Transverse colon (tissue), 4 donors: ENCODE measurements around the gene MTSS2. TPM values are rescaled to one million over a fixed set of nuclear protein-coding genes. Genes with fewer than 3 reads are reported as not detected.

ENCODE experiments used
- DNase-seq: peaks from one replicate; pipeline ENCODE4 v3.0.0-alpha.2; 2019
- H3K27ac ChIP-seq, 4 donors: fragments of 200-600 bp; sonication (generic); 2 replicates each; pipeline ENCODE4 v1.5.1; 2016 to 2018; ENCODE audit warnings: inconsistent platforms in 4 of 4
- H3K27me3 ChIP-seq: fragments of 200-600 bp; sonication (generic); 2 replicates; pipeline ENCODE4 v1.5.1; 2017; ENCODE audit warnings: inconsistent platforms
- H3K36me3 ChIP-seq, 4 donors: fragments of 200-600 bp; sonication (generic); 2 replicates each; pipeline ENCODE4 v1.5.1; 2017 to 2019; ENCODE audit warnings: inconsistent platforms in 4 of 4
- H3K4me1 ChIP-seq, 4 donors: fragments of 200-600 bp; sonication (generic); 2 replicates each; pipeline ENCODE4 v1.5.1; 2017 to 2020; ENCODE audit warnings: inconsistent platforms in 4 of 4
- H3K4me3 ChIP-seq, 4 donors: fragments of 200-600 bp; sonication (generic); 1 replicate in 1 of 4; 2 replicates in 3 of 4; pipeline versions ENCODE4 v1.5.1 to v1.6.1; 2017 to 2019; ENCODE audit warnings: inconsistent platforms in 4 of 4
- H3K9me3 ChIP-seq, 2 donors: fragments of 200-600 bp; sonication (generic); 2 replicates each; pipeline ENCODE4 v1.5.1; 2017 to 2019; ENCODE audit warnings: inconsistent platforms in 2 of 2
- EP300 ChIP-seq: sonication (generic); formaldehyde crosslinking; IDR thresholded peaks from one replicate; pipeline ENCODE4 v1.6.1; 2017; ENCODE audit warnings: antibody characterized with exemption, low read depth
- POLR2A ChIP-seq: fragments of 450-650 bp; IDR thresholded peaks from one replicate; pipeline ENCODE4 v1.6.1; 2016; ENCODE audit warnings: antibody characterized with exemption, mild to moderate bottlenecking, moderate library complexity
- POLR2AphosphoS5 ChIP-seq, 3 donors: sonication (generic); formaldehyde crosslinking; IDR thresholded peaks; one replicate each; pipeline ENCODE4 v1.6.1; 2016; ENCODE audit warnings: antibody characterized with exemption in 3 of 3
- WGBS, 2 donors: methylation state at CpG; one replicate each; pipeline ENCODE4 v1.1.5; 2018; ENCODE audit warnings: low coverage in 1 of 2; 5-methylcytosine and 5-hydroxymethylcytosine counted together
- in situ Hi-C, 4 donors: fragments of 200-750 bp; cut with MboI; loops; one replicate each; pipeline versions ENCODE4 v1.15.0 to v1.15.1; 2017; ENCODE audit warnings: low sequenced_read_pairs in 3 of 4, low pct_ligation_motif_present in 1 of 4, low pct_unique_long_range_greater_than_20kb in 1 of 4
- intact Hi-C: fragments of 100-400 bp; cut with DNase I; formaldehyde crosslinking; loops from one replicate; pipeline ENCODE4 v1.15.1; 2023; ENCODE audit warnings: low total_unique reads
- total RNA-seq, 4 donors: library from RNA; depleted of rRNA; stranded (reverse); fragments of >200 nt; gene quantifications; one replicate each; pipeline ENCODE4 v1.1.0, GENCODE V29; 2016
- TF ChIP-seq, protein P1 (sequence below), 5 experiments: fragments of 200-600 bp in 3 of 5; fragments of 450-650 bp in 2 of 5; sonication (generic) in 3 of 5; IDR thresholded peaks; 1 replicate in 2 of 5; 2 replicates in 3 of 5; pipeline ENCODE4 v1.5.1; 2016 to 2017; ENCODE audit warnings: antibody characterized with exemption in 5 of 5, inconsistent platforms in 3 of 5, mild to moderate bottlenecking in 2 of 5, moderate library complexity in 1 of 5

The MTSS2 gene
- total RNA-seq, 4 donors from 2014 or later, result 13.9 to 149 (median 33.8) TPM

DNA sequence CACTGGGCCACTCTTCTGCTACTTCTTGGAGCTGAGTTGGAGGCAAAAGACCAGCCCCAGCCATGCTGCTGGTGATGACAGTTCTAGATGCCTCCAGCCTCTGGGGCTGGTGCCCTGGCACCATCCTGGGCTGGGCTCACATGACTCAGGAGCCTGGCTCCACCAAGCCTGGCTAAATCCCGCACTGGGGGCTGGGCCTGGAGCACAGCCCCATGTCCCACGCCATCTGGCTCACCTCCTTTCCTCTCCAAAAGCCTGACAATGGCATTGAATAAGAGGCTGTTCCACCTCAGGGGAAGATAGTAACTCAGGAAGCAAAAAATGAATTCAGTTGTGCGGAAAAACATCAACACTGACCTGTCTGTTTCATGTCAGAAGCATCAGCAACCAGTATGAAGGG, 45.1 kb upstream of the MTSS2 start:
- H3K9me3 ChIP-seq, result no peaks in the 10 kb centered on the region
- TF ChIP-seq POLR2AphosphoS5 (IDR thresholded peaks at IDR 0.05) (no peak), EP300 (no peak), POLR2A (no peak)
- TF ChIP-seq, protein P1, sequence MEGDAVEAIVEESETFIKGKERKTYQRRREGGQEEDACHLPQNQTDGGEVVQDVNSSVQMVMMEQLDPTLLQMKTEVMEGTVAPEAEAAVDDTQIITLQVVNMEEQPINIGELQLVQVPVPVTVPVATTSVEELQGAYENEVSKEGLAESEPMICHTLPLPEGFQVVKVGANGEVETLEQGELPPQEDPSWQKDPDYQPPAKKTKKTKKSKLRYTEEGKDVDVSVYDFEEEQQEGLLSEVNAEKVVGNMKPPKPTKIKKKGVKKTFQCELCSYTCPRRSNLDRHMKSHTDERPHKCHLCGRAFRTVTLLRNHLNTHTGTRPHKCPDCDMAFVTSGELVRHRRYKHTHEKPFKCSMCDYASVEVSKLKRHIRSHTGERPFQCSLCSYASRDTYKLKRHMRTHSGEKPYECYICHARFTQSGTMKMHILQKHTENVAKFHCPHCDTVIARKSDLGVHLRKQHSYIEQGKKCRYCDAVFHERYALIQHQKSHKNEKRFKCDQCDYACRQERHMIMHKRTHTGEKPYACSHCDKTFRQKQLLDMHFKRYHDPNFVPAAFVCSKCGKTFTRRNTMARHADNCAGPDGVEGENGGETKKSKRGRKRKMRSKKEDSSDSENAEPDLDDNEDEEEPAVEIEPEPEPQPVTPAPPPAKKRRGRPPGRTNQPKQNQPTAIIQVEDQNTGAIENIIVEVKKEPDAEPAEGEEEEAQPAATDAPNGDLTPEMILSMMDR (IDR thresholded peaks at IDR 0.05), result no peak
- no peak overlapping the region for H3K4me3 ChIP-seq
- no peak for DNase-seq
- in situ Hi-C loops (no loop called here), intact Hi-C loops (no loop called here)
- H3K27ac ChIP-seq, result no peak overlapping the region
- H3K36me3 ChIP-seq, result peaks cover 0 to 8% (median 1%) of the 10 kb centered on the region in 4 donors
- no peaks in the 10 kb centered on the region for H3K27me3 ChIP-seq
- H3K4me1 ChIP-seq, result peaks cover 9 to 29% (median 14%) of the 10 kb centered on the region in 4 donors
- WGBS, 2 donors, result 91% methylated on average over 3 of the region's 3 CpGs; no CpG with 5 or more reads in 1 of the 2 donors

DNA sequence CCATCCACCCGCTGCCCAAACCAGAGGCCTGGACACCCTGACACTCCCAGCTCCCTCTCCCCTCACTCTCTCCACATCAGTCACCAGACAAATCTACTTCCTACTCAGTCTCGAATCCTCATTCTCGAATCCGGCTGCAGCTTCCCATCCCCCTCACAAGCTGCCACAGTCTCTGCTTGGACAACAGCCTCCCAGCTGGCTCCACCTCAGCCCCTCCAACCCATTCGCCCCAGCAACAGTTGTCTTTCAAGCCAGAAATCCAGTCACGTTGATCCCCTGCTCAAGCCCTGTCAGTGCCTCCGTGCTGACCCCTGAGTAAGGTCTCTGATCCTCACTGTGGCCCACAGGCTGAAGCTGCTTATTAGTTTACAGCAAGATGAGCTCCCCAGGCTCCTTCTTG, 44.2 kb upstream of the MTSS2 start:
- Histone ChIP-seq H3K27me3 (no peaks in the 10 kb centered on the region), H3K4me3 (no peak overlapping the region), H3K4me1 (peaks cover 15 to 29% (median 19%) of the 10 kb centered on the region in 4 donors), H3K36me3 (peaks cover 0 to 8% (median 1%) of the 10 kb centered on the region in 4 donors), H3K27ac (no peak overlapping the region), H3K9me3 (no peaks in the 10 kb centered on the region)
- intact Hi-C loops, result no loop called here
- no peak for DNase-seq
- WGBS, 2 donors, result 80 to 81% methylated on average over 2 to 7 of the region's 7 CpGs
- in situ Hi-C loops, result no loop called here
- TF ChIP-seq, protein P1 (IDR thresholded peaks at IDR 0.05), result no peak
- no peak for TF ChIP-seq POLR2A
- no peak for TF ChIP-seq POLR2AphosphoS5 (IDR thresholded peaks at IDR 0.05)
- no peak for TF ChIP-seq EP300

DNA sequence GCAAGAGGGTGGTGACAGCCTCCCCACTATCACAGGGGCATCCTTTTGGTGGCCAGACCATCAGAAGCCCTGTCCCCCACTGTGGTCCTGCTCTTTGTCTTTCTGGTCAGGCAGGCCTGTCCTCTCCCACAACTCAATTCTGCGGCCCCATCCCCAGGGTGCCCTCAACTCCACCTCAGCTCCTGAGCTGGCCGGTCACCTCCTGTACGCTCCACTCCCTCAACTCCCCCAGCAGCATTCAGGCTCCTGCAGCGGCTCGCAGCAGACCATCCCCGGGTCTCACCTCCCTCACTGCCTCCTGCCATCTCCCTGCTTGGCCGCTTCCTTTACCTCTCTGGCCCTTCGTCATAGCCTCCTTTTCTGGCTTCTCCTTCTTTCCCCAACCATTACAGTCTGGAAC, 43.4 kb upstream of the MTSS2 start:
- Histone ChIP-seq H3K36me3 (peaks cover 0 to 8% (median 1%) of the 10 kb centered on the region in 4 donors), H3K9me3 (no peaks in the 10 kb centered on the region), H3K4me1 (peaks cover 18 to 30% (median 22%) of the 10 kb centered on the region in 4 donors), H3K27ac (no peak overlapping the region), H3K4me3 (no peak overlapping the region), H3K27me3 (no peaks in the 10 kb centered on the region)
- intact Hi-C loops, result no loop called here
- TF ChIP-seq, protein P1 (IDR thresholded peaks at IDR 0.05), result no peak
- no peak for TF ChIP-seq EP300
- TF ChIP-seq POLR2AphosphoS5 (IDR thresholded peaks at IDR 0.05), result no peak
- TF ChIP-seq POLR2A, result no peak
- DNase-seq, result no peak
- 97% methylated on average over 8 of the region's 8 CpGs; no CpG with 5 or more reads in 1 of the 2 donors for WGBS, 2 donors
- in situ Hi-C loops, result no loop called here

DNA sequence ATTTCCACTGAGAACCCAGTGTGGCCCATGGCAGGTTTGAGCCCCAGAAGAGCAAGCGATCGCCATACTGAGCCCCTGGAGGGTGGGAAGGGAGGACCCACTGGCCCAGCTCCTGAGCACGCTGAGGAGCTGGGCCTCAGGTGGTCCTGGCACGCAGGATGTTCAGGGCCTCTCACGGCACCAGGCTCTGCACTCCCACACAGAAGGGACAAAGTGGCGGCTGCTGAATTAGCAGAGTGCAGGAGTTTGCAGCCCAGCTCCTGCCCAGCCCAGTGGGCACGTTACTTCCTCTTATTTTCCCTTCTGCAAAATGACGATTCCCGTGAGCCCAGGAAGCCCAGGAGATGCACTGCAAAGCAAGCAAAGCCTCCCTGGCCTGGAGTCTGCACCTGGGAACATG, 42.3 kb upstream of the MTSS2 start:
- H3K9me3 ChIP-seq, result no peaks in the 10 kb centered on the region
- intact Hi-C loops, result no loop called here
- no peak overlapping the region for H3K4me3 ChIP-seq
- 98% methylated on average over 8 of the region's 9 CpGs; no CpG with 5 or more reads in 1 of the 2 donors for WGBS, 2 donors
- H3K4me1 ChIP-seq, result peaks cover 18 to 30% (median 22%) of the 10 kb centered on the region in 4 donors
- in situ Hi-C loops, result no loop called here
- peak overlapping the region in 1 of 4 donors; percentile 84 for H3K27ac ChIP-seq
- no peak for DNase-seq
- peaks cover 0 to 8% (median 1%) of the 10 kb centered on the region in 4 donors for H3K36me3 ChIP-seq
- H3K27me3 ChIP-seq, result no peaks in the 10 kb centered on the region
- no peak for TF ChIP-seq POLR2AphosphoS5 (IDR thresholded peaks at IDR 0.05)
- no peak for TF ChIP-seq POLR2A
- TF ChIP-seq, protein P1 (IDR thresholded peaks at IDR 0.05), result no peak
- no peak for TF ChIP-seq EP300
